GM19240 (cell line): ENCODE results near the gene CMTR1.
"Not testable (repeated sequence)": the region's sequence is repeated elsewhere in the genome, so short reads cannot be mapped to it uniquely, and the experiment has no call there.

ENCODE experiments used
- DNase-seq: peaks from one replicate; pipeline ENCODE4 v3.0.0; 2011; ENCODE audit warnings: low spot score; ENCODE audit not compliant: insufficient read length

Gene CMTR1

DNA sequence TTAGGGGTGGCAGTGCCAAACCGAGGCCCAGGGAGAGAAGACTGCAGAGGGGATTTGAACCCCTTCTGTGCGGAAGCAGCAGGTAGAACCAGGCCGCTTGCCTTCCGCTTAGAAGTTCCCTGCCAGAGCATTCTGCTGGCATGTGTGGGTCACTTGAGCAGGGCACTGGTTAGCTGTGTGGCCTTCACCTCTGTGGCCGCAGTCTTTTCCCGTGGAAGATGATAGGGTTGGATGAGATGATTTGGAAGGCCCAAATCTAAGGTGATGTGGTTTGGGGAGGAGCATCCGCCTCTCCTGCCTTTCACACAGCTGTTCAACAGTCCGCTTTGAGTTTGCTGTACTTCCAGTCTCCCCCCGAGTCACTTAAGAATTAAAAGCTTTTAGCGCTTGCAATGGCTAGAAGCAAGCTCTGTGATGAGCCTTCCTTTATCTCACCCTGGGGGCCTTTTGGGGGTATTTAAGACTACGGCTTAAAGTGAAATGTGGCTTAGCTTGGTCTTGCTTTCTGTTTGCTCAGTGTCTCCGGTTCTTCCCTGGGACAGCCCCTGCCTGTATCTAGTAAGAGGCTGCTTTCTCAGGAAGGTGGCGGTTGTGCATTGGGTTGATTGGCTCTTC is 743 bp downstream of the CMTR1 start:
- DNase-seq: no peak

- DNase-seq: no peak
Measured at GRCh38 chr6:37435373-37435772, 2.4 kb downstream of the CMTR1 start.

DNA sequence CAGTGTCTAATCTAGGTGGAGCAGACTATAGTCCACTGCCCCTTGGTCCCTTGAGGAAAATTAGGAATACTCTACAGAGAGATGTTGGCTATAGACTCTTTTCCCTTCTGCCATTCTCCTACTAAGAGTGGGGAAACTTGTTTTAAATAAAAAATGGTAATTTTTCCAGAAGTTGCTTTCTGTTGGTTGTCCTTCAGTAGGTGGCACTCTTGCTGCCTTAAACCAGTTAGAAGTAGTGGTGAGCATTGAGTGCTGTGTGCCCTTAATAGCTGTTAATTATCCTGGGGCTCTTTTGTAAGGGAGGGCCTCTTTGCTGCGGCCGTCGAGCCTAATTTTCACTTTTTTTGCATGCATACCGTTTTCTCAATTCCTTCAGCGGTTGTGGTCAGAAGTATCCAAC is 2.8 kb downstream of the CMTR1 start:
- no peak for DNase-seq

DNA sequence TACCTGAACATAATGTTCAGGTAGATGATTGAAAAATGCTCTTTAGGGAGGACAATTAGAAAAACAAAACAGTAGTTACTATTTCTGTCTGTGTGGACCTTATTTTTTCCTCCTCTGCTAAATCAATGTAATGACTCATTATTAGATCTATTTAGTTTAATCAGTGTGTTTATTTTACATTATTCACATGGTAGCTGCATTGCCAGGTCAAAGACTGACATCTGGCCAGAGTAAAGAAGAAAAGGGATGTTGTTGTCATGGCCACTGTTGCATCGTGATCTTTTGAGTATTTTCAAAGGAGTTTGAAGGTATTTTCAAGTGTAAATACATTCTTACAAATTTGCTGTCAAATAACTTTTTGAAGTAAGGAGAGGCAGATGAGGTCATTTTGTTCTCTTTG is 5.9 kb downstream of the CMTR1 start:
- no peak for DNase-seq

DNA sequence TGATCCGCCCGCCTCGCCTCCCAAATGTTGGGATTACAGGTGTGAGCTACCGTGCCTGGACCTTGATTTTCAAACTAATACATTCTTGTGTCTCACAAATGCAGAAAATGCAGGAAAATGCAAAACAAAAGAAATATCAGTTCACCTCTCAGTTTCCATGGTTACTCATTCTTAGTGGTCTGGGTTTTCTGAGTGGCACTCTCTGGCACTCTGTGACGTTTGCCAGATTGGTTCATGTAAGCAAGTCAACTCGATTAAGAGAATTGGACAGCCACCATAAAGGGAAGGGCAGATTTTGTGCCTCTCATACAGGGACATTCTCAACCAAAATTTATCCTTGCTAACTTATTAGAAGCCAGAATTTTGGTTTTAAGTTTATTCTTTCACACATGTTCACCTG is 8.6 kb downstream of the CMTR1 start:
- DNase-seq: no peak

- no peak for DNase-seq
Measured at GRCh38 chr6:37442416-37443215, 9.6 kb downstream of the CMTR1 start.

DNA sequence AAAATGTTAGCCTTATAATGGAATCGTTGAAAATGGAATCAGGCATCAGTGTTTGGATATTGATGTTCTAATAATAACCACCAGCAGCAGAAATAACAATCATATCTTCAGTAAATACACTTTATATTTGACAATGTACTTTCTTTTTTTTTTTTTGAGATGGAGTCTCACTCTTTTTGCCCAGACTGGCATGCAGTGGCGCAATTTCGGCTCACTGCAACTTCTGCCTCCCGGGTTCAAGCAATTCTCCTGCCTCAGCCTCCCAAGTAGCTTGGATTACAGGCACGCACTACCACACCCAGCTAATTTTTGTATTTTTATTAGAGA is 10.2 kb downstream of the CMTR1 start:
- not testable (repeated sequence) for DNase-seq

GRCh38 chr6:37449984-37450383 is 17.0 kb downstream of the CMTR1 start:
- no peak for DNase-seq

- DNase-seq: no peak
Measured at GRCh38 chr6:37451441-37452193, 18.6 kb downstream of the CMTR1 start.

- DNase-seq: no peak
Measured at GRCh38 chr6:37452522-37452921, 19.5 kb downstream of the CMTR1 start.

GRCh38 chr6:37454420-37455140 is 21.6 kb downstream of the CMTR1 start:
- no peak for DNase-seq

DNA sequence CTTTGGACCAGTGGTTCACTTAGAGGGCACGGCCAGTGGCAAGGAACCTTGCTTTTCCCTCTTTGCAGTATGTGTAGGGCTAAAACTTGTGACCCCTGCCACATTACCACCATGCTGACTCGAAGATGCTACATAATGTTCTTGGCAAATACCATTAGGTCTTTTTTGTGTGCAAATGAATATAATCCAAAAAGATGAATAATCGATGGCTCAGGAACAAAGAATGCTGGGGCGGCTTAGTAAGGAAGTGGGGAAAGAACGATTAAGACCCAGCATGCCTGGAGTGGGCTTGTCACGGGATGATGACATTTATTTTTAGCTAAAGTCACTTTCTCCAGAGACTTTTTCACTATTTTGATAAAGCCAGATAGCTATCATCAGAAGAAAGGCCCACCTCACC is 23.1 kb downstream of the CMTR1 start:
- no peak for DNase-seq

- no peak for DNase-seq
Measured at GRCh38 chr6:37456816-37457560, 24.0 kb downstream of the CMTR1 start.

DNA sequence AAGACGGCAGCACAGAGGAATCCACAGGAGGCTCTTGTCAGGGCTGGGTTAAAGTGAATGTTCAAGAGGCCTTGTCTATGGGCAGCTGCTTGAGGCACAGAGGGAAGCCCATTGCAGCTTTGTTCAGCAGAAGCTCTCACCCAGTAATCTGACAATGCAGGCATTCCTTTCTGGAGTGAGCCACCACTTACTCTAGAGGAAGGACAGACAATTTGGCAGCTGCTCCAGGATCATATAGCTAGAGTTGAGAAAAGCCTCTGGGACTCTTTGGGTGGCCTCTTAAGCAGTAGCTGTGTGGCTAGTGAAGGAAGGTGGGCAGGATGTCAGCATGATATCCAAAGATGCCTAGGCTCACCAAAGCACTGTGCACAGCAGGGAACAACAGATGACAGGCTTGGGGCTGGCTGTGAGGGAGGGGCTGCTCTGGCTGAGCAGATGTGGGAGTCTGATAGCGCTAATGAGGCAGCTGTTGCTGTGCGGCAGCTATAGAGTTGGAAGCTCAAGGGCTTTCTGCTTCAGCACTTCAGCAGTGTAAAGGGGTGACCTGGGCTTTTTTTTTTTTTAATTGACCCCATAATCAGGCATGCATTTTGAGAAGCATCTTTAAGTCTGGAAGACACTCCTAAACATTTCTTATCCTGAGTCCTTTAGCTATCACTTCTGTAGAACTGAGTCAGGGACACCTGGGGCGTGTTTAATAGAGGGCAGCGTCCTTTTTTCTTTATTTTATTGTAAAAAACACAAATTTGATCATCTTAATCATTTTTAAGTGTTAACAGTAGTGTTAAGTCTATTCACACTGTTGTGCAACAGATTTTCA is 27.2 kb downstream of the CMTR1 start:
- DNase-seq: no peak

DNA sequence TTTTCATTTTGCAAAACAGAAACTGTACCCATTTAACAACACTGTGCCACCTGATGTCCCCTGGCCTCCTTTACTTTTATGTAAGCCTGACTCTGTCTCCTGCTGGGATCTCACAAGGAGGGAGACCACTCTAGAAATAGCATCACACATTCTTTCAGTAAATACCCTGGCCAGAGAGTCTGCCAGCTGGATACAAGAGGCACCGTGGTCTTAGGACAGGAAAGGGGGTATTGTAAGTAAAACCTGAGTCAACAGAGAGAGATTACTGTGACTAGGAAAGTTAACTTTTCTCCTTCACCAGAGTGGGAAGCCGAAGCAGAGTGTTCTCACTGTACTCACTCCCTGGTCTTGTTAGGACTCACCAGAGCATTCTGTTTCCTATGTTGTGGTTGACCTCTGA is 27.8 kb downstream of the CMTR1 start:
- DNase-seq: no peak

- DNase-seq: no peak
Measured at GRCh38 chr6:37463110-37463509, 30.1 kb downstream of the CMTR1 start.

- DNase-seq: no peak
Measured at GRCh38 chr6:37467718-37468117, 34.7 kb downstream of the CMTR1 start.

GRCh38 chr6:37473364-37474095 is 40.5 kb downstream of the CMTR1 start:
- no peak for DNase-seq

- DNase-seq: no peak
Measured at GRCh38 chr6:37474316-37474715, 41.3 kb downstream of the CMTR1 start.

DNA sequence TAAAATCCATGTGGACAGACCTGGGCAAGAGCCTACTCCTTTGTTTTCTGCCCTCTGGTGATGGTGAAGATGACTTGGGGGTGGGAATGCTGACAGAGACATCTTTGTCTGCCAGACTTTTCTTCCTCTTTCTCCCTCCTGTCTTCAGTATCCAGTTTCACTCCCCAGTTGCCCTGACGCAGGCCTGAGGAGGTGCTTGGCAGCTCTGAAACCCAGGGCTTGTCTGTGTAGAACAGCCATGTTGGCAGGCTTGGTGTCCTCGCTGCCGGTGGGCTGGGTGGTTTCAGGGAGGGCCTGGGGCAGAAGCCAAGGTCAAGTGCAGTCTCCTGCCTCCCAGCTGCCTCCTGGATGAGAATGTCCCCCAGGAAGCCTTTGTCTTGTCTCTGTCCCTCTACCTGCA is 44.2 kb downstream of the CMTR1 start:
- DNase-seq: no peak
